ENCODE measurements around the gene NIPAL4.
"Not testable (repeated sequence)": the region's sequence is repeated elsewhere in the genome, so short reads cannot be mapped to it uniquely, and the experiment has no call there.

The NIPAL4 gene

DNA sequence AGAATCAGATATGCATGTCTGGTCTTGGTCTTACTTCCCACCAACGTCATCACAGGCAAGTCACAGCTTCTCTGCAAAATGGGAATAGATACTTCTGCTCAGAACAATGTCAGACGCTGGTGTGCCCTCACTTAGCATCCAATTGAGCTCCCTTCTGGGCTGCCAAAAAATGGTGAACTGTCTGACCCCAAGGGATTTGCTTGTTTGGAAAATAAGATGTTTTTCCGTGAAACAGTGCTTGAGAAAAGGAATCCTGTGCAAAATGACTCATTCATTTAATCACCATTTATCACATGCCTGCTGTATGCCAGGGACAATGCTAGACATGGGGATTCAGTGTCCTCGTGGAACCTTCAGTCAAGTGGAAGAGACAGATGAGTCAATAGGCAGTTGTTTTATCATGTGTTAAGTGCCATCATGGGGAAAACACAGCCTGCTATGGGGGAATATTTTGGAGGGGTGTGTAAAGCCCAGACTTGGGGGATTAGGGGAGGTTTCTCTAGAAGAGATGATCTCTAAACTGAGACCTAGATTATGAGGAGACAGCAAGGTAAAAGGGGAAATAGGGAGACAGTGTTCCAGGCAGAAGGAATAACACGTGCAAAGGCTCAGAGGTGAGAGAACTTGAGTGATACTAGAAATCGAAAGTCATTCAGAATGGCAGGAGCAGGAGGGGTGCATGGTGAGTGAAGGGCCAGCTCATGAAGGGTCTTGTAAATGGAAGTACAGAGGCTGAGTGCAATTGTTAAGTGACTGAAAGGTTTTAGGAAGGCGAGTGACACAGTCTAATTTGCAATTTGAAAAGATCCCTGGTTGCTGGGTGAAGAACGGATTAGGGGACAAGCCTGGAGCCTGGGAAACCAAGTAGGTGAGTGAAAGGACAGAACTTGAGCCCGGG is 3.9 kb downstream of the NIPAL4 start:
- DNase-seq (ENCODE audit: low read depth) = no peak

- DNase-seq (ENCODE audit: low read depth) = peak; percentile 51
Observed at GRCh38 chr5:157464519-157465171, 4.6 kb downstream of the NIPAL4 start.

DNA sequence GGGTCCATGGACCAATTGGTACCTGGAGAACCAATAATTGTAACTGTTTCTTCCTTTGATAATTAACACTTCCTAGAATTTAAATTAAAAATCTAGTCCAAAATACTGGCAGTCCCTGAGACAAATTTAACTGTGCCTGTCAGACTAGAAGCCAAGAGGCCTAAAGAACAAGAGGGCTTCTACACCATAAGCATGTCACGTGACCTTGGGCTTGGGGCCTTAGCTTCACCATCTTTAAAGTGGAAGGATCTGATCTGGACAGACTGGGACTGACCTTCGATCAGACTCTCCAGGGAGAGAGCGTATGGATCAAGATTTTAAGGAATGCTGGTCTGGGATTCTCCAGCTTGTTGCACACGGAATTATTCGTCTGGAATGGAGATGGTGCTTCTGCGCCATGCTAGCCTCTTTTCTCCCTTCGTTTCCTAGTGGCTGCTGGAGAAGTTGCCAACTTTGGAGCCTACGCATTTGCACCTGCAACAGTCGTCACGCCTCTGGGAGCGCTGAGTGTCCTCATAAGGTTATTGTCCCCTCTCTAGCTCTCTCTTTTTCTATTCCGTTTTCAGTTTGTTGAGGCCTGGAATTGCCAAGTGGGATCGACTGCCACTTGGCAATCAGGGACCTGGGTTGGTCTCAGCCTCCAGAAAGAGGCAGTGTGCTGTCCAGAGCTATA is 8.4 kb downstream of the NIPAL4 start:
- no peak for DNase-seq (ENCODE audit: low read depth)

- DNase-seq (ENCODE audit: low read depth) = no peak
Observed at GRCh38 chr5:157469073-157469472, 9.1 kb downstream of the NIPAL4 start.

DNA sequence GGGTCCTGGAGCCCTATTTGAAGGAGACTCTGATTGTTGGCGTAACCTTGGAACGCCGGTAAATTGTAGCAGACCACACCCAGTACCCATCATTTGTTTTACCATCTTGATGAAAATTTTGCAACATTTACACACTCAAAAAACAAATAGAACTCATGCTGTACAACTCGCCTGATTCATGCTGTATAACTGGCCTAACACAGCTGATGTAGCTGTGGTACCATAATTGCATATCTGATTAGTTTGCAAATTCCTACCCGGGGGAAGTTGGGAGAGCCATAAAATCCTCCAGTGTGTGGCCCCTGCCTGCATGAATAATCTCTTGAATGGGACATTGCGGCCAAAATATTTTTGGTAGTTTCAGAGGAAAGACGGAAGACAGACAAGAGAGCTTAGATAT is 9.7 kb downstream of the NIPAL4 start:
- DNase-seq (ENCODE audit: low read depth) = no peak

DNA sequence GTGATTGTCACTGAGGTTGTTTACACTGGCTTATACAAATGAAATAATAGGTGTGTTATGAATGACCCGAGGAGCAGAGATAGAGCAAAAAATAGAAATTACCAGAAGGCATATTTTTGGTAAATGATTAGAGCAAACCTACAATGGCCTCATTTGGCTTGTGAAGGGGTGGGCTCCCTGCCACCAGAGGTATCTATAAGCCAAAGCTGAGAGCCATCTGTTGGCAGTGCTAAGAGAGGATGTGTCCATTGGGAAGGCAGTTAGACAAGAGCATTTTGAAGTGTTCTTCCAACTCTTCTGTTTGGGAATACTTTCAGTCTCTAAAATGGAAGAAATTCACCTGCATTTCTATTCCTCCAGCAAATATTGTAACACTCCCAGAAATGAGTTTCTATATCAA is 10.6 kb downstream of the NIPAL4 start:
- DNase-seq (ENCODE audit: low read depth) = no peak

DNA sequence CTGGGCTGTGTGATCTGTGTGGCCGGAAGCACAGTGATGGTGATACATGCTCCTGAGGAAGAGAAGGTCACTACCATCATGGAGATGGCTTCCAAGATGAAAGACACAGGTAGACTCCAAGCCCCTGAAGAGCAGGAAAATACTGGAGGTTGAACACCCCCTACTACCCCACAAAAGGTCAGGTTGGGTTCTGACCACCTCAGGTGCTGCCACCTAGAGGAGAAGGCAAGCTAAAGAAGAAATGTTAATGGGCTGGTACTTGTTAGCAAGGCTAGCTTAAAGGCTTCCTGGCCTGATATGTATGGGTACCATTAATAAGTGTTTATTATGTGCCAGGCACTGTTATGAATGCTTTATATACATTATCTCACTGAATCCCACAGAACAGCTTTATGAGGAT is 11.7 kb downstream of the NIPAL4 start:
- no peak for DNase-seq (ENCODE audit: low read depth)

- DNase-seq (ENCODE audit: low read depth) = no peak
Observed at GRCh38 chr5:157473383-157474320, 13.6 kb downstream of the NIPAL4 start.

DNA sequence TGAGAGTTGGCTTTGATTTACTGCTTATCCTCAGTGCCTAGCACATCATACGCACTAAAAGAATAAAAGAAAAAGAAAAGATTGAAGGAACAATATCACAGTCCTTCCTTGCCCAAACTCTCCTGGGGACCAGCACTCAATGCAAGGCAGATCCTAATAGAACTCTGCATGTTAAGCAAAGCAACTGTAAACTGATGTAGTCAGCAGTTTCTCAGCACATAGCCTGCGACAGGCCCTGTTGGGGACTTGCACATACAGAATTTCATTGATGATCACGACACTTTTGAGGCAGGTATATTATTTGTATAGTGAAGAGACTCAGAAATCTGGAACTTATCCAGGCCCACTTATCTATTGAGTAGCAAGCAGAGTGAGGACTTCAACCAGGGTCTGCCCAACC is 15.4 kb downstream of the NIPAL4 start:
- no peak for DNase-seq (ENCODE audit: low read depth)

GRCh38 chr5:157476702-157477408 is 16.8 kb downstream of the NIPAL4 start:
- DNase-seq (ENCODE audit: low read depth) = no peak

GRCh38 chr5:157477814-157478494 is 17.9 kb downstream of the NIPAL4 start:
- DNase-seq (ENCODE audit: low read depth) = no peak

- DNase-seq (ENCODE audit: low read depth) = no peak
Observed at GRCh38 chr5:157478726-157479125, 18.7 kb downstream of the NIPAL4 start.

GRCh38 chr5:157479166-157479565 is 19.2 kb downstream of the NIPAL4 start:
- DNase-seq (ENCODE audit: low read depth) = no peak

DNA sequence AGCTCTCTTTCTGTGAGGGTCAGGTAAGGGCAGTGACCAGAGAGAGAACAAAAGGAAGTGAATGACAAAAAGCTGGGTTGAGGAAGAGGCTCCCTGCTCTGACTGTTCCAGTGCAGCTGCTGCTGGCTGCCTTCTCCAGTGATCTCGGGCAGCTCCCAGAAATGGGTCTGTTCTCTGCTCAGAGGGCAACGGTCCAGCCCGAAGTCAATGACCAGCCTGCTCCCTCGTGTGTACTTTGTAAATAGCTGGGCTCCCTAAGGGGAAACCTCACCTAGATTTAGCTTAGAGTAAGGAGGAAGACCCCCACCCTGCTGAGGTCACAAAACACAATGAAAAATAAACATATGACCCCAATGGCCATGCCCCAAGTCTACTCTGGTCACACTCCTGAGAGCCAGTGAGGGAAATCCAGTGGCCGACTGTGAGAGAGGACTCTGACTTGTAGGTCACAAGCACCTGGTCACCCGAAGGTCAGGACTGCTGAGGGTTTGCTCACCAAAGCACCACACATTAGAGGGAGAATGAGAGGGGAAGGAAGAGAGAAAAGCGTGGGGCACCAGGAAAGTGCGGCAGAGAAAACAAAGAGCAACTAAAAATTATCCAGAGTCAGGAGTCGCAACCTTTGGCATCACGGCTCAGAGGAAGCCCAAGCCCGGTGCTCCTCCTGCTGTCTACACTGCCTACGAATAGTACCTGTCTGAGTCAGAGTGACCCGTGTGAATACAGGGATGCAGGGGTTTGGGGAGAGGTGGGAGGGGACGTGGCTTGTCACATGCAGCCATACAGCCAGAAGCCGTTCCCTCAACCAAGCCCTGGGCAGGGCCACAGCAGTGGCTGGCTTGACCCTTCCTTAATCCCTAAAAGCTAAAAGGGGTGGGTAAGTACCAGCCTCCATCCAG is 19.8 kb downstream of the NIPAL4 start:
- no peak for DNase-seq (ENCODE audit: low read depth)

DNA sequence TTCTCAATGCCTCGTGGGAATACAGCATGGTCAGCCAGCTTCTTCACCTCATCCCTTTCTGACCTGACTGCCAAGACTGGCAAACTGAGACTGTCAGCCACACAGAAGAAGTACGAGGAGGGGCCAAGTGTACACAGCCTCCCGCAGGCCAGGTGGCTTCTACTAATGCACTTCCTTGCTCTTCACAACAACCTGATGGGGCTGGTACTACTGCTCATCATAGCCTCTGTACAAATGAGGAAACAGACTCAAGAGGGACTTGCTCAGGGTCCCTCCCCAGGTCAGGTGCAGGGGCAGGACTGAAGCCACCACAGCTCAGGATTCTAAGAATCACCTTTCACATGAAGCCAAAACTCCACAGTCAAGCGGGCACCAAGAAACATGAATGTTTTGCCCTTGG is 21.3 kb downstream of the NIPAL4 start:
- no peak for DNase-seq (ENCODE audit: low read depth)

DNA sequence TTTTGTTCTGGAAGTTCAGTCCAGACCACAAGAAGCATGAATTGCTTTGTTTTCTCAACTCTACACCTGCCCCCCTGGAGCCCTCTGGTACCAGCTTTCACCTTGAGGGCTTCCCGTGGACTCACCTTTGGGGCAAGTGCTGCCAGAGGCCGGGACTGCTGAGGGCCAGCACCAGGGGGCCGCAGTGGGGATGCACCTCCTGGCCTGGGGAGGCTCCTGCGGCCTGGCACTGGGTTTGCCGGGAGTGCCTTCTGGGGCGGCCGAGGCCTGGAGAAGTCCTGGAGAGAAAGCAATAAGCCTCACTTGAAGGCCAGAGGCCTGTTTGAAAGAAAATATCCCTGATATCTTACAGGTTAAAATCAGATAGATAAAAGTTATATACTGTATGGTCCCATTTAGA is 21.7 kb downstream of the NIPAL4 start:
- no peak for DNase-seq (ENCODE audit: low read depth)

DNA sequence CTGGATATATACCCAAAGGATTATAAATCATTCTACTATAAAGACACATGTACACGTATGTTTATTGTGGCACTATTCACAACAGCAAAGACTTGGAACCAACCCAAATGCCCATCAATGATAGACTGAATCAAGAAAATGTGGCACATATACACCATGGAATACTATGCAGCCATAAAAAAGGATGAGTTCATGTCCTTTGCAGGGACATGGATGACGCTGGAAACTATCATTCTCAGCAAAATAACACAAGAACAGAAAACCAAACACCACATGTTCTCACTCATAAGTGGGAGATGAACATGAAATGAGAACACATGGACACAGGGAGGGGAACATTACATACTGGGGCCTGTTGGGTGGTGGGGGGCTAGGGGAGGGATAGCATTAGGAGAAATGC is 22.7 kb downstream of the NIPAL4 start:
- not testable (repeated sequence) for DNase-seq (ENCODE audit: low read depth)

DNA sequence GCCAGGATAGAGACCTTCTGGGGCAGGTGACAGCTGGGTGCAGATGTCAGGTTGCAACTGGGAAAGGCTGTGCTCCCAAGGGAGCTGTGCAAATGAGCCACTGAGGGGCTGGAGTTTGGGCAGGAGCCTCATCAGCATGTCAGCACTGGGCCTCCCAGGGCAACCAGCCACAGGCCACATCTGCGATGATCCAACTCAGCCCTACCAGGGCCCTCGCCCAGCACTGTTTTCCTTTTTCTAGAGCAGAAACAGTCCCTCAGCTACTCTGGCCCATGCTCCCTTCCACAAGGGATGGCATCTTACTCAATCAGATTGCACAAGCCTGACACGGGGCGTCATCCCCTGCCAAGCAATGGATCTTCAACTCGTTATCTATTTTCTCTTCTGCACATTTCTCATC is 24.8 kb downstream of the NIPAL4 start:
- DNase-seq (ENCODE audit: low read depth) = no peak

DNA sequence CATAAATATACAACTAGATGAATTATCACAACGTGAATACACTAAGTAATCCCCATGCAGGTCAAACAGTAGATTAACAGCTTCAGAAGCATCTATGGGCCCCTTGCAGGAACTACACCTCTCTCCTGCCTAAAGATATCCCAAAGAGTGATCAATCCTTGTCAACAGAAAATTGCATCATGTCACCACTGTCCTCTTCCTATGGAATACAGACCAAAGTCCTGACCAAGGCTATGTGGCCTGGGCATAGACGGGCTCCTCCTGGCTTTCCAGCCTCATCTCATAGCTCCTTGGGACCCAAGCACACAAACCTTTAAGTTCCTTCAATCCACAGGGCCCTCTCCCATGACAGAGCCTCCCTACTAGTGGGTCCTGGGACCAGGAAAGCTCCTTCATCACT is 25.3 kb downstream of the NIPAL4 start:
- DNase-seq (ENCODE audit: low read depth) = no peak

DNA sequence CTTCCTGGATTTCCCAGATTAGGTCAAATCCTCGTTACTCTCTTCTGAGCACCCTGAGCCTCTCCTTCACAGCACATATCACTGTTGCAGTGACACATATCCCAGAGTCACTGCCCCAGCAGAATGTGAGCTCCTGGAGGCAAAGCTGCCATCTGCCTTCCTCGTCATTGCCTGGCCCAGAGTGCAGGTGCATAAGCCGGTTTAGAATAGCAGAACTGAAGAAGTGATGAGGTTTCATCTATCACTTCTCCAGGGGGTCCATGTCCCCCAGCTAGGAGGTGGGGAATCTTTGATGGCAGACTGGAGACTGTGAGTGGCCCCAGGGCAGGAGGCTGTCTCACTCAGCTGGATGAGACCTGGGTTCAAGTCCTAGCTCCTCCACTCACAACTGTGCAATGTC is 25.8 kb downstream of the NIPAL4 start:
- no peak for DNase-seq (ENCODE audit: low read depth)
